AG08396 (cell line): ENCODE data around the gene MAPK10.
"Not testable (repeated sequence)": the region's sequence is repeated elsewhere in the genome, so short reads cannot be mapped to it uniquely, and the experiment has no call there.

ENCODE experiments used
- DNase-seq: peaks from one replicate; pipeline ENCODE4 v3.0.0; 2012; ENCODE audit warnings: low spot score, mixed read lengths

Gene MAPK10

DNA sequence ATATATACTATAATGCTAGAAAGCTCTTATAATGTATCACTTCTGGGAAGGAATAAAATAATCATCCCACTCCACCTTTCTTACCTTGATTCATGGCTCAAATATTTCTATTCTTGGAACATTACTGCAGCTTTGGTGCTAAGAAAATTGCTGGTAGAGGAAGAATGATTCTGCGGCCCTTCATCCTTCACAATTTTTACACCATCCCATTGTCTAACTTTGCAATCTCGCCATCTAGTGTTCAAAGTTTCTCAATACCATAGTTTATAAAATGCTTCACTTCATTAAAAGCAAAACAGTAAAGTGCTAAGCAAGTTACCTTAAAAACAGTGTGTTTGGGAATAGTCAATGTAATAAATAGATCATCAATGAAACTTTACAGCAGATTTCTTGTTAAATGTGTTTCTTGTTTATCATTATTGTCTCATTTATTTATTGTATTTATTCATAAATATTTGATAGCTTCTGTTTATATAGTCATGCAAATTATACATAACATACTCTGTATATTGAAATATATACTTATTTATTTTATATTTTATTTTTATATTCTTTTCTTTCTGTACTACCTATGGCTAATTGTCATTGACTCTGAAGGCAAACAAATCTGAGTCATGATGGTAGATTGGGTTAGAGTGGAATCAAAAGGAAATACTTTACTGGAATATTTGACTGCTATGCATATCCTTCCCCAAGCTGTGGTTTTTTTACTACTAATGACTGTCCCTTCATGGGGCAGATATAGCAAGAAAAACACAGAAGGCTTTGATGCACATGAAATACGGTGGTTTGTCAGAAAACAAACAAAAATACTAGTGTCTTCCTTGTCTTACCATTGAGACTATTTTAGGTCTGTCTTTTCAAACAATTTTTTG is 390.7 kb downstream of the MAPK10 start:
- peak; percentile 42 for DNase-seq

GRCh38 chr4:85967872-85968271 is 392.0 kb downstream of the MAPK10 start:
- peak; percentile 13 for DNase-seq

DNA sequence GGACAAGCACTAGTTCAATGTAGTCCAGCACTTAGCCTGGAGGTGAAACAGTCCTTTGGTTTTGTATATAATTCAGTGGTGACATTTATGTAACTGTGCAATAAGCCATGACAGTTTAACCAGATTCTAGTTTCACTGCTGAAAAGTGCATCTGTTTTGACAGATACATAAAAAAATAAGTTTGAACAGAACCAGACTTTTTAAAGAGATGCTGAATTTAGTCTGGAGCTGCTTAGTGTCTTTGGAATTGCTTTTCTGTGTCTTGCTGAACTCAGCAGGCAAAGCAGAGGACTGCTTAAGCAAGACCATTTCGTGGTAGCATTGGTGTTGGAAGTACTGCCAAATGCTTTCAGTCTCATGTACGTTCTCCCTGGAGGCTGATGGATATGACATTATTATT is 393.5 kb downstream of the MAPK10 start:
- no peak for DNase-seq

- DNase-seq = no peak
Observed at GRCh38 chr4:85965529-85965928, 394.3 kb downstream of the MAPK10 start.

- not testable (repeated sequence) for DNase-seq
Observed at GRCh38 chr4:85965017-85965416, 394.8 kb downstream of the MAPK10 start.

DNA sequence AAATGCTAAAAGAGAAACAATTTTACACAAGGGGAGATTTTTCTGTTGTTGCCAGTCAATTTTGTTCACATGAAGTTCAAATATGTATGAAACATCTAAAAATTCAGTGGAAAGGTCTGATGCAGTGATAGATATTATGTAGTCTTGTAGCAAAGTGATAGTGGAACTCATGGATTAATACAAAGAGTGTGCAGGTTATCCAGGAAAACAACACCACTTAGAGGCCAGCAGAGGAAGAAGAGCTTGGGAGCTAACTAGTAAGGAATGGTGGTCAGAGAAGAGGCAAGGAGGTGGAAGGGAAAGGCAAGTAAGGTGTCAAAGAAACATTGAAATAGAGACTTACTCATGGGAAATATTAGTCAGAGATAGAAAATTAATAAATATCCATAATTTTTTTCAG is 395.6 kb downstream of the MAPK10 start:
- DNase-seq = no peak

DNA sequence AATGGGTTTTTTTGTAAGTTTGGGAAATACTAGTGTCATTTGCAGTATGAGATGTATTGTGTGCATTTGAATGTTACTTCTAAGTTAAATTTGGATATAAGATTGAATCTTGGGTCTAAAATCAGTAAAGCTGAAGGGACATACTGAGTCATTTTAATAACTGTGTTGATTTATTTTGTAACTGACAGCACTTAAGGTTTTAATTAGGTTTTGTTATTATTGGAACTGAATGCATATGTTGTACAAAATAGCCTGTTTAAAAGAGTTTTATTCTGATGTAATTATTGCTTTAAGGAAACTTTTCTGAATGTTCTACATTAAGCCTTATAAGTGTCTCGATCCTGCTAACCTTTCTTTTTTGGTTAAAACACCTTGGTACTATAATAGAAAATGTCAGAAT is 396.6 kb downstream of the MAPK10 start:
- DNase-seq = no peak

- no peak for DNase-seq
Observed at GRCh38 chr4:85961887-85962286, 398.0 kb downstream of the MAPK10 start.

- DNase-seq = no peak
Observed at GRCh38 chr4:85956293-85956945, 403.4 kb downstream of the MAPK10 start.

DNA sequence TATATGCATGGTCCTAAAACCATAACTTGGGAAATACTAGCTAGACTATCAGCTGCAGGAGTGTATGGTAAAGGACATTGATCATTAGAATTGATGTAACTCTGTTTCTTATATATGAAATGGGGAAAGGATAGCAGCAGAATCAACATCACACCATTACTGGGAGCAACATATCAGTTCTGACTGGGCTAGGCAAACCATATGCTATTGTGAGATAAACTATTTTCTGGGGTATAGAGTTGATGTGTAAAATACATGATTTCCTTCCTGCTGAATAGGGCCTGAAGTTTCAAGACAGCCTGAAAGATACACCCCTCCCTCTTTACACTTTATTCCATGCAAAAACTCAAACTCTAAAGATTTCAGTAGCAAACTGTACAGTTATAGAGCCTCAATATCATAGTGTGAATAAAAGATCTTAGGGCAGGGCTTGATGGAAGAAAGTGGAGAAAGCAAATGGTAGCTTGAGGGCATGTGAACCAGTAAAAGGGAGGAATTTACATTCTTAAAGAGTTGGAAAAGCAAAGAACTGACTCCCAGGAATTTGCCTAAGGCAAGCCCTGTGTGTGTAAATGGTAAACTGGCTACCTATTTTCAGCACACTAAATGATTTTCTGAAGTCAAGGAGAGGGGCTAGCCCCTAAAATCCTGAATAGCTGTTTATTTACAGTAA is 404.1 kb downstream of the MAPK10 start:
- no peak for DNase-seq

DNA sequence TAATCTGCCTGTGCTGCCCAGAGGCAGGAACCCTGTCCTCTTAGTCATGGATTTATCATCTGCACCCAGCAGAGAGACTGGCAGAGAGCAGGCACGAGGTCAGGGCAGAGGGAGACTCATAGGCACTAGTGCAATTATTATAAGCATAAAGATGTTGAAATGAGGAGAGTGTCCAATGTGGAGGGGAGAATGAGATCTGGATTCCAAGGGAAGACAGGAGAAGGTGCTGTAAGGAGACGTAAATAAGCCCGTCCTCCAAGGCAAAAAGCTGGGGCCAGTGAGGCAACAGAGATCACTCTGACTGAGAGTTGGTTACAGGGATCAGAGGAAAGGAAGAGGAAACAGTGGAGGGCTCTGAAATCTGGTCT is 406.2 kb downstream of the MAPK10 start:
- DNase-seq = no peak

DNA sequence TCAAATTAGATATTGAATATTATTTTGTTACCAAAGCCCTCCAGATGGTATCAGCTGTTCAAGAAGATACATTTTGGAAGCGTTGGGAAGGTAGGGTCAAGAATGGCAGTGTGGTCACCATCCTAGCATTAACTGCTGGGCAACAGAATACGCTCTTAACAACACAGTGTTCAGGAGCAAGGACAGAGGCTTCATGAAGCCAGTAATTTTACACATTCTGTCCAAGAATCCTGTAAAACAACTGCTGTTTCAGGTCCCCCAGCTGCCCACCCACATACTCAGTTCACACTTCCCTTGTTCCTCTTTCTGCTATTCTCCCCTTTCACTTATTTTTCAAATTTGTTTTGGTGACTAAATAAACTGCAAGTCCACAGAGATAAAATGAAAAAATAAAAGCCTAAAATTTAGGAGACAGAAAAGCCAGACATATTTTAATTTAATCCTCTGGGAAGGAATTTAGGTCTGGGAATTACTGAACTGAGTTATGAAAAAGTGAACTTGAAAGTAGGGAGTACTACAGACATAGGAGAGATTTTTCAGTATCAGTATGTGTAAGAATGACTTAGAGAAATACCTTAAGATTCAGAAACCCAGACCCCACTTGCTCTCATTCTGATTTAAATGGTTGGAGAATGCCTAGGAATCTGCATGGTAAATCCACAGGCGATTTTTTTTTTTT is 406.7 kb downstream of the MAPK10 start:
- no peak for DNase-seq

- DNase-seq = no peak
Observed at GRCh38 chr4:85952528-85952927, 407.3 kb downstream of the MAPK10 start.

DNA sequence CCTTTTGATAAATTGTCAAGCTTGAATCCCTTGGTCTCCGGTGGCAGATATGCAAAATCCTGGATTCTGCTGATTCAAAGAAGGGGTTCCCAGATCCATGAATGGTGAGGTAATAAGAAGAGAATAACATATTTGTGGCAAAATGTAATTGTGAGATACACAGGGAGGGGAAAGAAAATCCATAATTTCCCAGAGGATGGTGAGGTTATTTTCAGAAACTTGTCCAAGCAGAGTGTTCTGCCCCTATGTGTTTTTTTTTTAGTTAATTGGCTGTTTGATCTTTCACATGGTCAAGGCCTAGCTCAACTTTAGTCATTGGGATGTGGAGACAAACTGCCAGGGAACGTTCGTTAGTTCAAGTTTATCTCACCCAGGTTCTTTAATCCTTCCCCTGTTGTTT is 408.8 kb downstream of the MAPK10 start:
- no peak for DNase-seq

DNA sequence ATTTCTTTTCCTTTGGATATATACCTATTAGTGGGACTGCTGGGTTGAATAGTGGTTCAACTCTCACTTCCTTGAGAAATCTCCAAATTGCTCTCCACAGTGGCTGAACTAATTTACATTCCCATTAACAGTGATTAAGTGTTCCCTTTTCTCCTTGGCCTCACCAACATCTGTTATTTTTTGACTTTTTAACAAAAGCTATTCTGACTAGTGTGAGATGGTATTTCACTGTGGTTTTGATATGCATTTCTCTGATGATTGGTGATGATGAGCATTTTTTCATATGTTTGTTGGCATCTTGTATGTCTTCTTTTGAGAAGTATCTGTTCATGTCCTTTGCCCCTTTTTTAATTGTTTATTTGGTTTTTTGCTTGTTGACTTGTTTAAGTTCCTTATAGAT is 413.0 kb downstream of the MAPK10 start:
- no peak for DNase-seq

DNA sequence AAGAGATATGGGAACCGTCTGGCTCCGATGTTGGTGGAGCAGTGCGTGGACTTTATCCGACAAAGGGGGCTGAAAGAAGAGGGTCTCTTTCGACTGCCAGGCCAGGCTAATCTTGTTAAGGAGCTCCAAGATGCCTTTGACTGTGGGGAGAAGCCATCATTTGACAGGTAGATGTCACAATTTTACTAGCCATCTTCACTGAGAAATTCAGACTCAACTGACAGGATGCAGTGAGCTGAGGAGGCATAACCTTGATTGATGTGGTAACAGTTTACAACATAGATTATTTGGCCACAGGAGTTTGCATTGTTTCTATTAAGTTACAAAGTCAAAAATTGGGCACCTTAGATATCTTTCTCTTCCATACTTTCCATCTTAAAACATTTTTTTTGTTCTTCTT is 417.7 kb downstream of the MAPK10 start:
- no peak for DNase-seq

- DNase-seq = no peak
Observed at GRCh38 chr4:85940151-85940550, 419.7 kb downstream of the MAPK10 start.
